Ishikawa (cell line): ENCODE data around the gene VWA7.

Source experiments
- CEBPB ChIP-seq: IDR thresholded peaks from 2 replicates; pipeline ENCODE4 v1.6.1; 2012
- CREB1 ChIP-seq: IDR thresholded peaks from 2 replicates; pipeline ENCODE4 v1.6.1; 2012; ENCODE audit warnings: low read depth
- EGR1 ChIP-seq: IDR thresholded peaks from 2 replicates; pipeline ENCODE4 v1.6.1; 2012
- EP300 ChIP-seq: IDR thresholded peaks from 2 replicates; pipeline ENCODE4 v1.6.1; 2012; ENCODE audit warnings: borderline replicate concordance
- FOXM1 ChIP-seq: IDR thresholded peaks from 2 replicates; pipeline ENCODE4 v1.6.1; 2012; ENCODE audit warnings: low read depth, borderline replicate concordance
- NFIC ChIP-seq: IDR thresholded peaks from 2 replicates; pipeline ENCODE4 v1.6.1; 2012
- RAD21 ChIP-seq: IDR thresholded peaks from 2 replicates; pipeline ENCODE4 v1.6.1; 2012; ENCODE audit warnings: low read depth
- REST ChIP-seq: IDR thresholded peaks from 2 replicates; pipeline ENCODE4 v1.6.1; 2012; ENCODE audit warnings: low read depth, mild to moderate bottlenecking
- TAF1 ChIP-seq: IDR thresholded peaks from 2 replicates; pipeline ENCODE4 v1.6.1; 2012; ENCODE audit warnings: low read depth, mild to moderate bottlenecking
- TCF12 ChIP-seq: IDR thresholded peaks from 2 replicates; pipeline ENCODE4 v1.6.1; 2012; ENCODE audit warnings: low read depth
- TEAD4 ChIP-seq: IDR thresholded peaks from 2 replicates; pipeline ENCODE4 v1.6.1; 2012
- USF1 ChIP-seq: IDR thresholded peaks from 2 replicates; pipeline ENCODE4 v1.6.1; 2012
- YY1 ChIP-seq: IDR thresholded peaks from 2 replicates; pipeline ENCODE4 v1.6.1; 2012; ENCODE audit warnings: low read depth
- ZBTB7A ChIP-seq: IDR thresholded peaks from 2 replicates; pipeline ENCODE4 v1.6.1; 2012; ENCODE audit warnings: low read depth
- TF ChIP-seq, protein P1 (sequence below): IDR thresholded peaks from 2 replicates; pipeline ENCODE4 v1.6.1; 2012

Gene VWA7

DNA sequence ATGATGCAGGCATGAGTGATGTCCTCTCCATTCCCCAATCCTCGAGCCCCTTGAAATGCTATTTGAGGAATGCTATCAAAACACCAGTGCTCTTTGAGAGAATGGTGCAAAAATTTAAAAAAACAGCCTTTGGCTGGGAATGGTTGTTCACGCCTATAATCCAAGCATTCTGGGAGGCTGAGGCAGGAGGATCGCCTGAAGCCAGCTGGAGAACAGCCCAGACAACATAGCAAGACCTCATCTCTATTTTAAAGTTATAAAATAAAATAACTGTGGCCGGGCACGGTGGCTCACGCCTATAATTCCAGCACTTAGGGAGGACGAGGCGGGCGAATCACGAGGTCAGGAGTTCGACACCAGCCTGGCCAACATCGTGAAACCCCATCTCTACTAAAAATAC lies 22.7 kb upstream of the VWA7 start:
- TF ChIP-seq CREB1, result no peak
- TF ChIP-seq EGR1, result no peak
- TF ChIP-seq TAF1, result no peak
- TF ChIP-seq, protein P1, sequence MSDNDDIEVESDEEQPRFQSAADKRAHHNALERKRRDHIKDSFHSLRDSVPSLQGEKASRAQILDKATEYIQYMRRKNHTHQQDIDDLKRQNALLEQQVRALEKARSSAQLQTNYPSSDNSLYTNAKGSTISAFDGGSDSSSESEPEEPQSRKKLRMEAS, result no peak
- TF ChIP-seq TEAD4, result no peak
- TF ChIP-seq YY1, result no peak
- no peak for TF ChIP-seq RAD21
- no peak for TF ChIP-seq TCF12
- no peak for TF ChIP-seq FOXM1
- no peak for TF ChIP-seq ZBTB7A
- TF ChIP-seq USF1, result no peak
- no peak for TF ChIP-seq REST
- TF ChIP-seq EP300, result no peak
- no peak for TF ChIP-seq NFIC

DNA sequence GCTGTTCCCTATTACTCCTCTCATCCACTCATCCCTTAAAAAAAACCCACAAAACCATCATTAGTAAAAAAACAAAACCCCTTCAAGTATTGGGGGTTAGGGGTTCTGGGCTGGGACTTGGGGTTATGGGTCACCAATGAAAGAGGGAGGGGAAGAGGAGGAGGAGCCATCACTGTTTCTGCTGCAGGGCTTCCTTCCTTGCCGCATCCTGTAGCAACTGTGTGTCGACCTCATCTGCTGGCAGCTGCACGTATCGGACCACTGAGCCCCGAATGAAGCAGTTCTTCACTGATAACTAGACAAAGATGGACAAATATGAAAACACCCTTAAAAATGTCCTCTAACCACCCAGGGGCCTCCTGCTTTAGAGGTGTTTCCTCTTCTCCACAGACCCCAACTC lies 20.5 kb upstream of the VWA7 start:
- TF ChIP-seq ZBTB7A (no peak), USF1 (no peak), TAF1 (no peak), CREB1 (no peak), YY1 (no peak), REST (no peak), TCF12 (no peak), TEAD4 (no peak), RAD21 (no peak), NFIC (no peak), FOXM1 (no peak), EGR1 (no peak), EP300 (no peak), CEBPB (no peak)
- TF ChIP-seq, protein P1, result no peak

GRCh38 chr6:31796993-31797385 lies 19.9 kb upstream of the VWA7 start:
- TF ChIP-seq TEAD4 (no peak), NFIC (no peak)

DNA sequence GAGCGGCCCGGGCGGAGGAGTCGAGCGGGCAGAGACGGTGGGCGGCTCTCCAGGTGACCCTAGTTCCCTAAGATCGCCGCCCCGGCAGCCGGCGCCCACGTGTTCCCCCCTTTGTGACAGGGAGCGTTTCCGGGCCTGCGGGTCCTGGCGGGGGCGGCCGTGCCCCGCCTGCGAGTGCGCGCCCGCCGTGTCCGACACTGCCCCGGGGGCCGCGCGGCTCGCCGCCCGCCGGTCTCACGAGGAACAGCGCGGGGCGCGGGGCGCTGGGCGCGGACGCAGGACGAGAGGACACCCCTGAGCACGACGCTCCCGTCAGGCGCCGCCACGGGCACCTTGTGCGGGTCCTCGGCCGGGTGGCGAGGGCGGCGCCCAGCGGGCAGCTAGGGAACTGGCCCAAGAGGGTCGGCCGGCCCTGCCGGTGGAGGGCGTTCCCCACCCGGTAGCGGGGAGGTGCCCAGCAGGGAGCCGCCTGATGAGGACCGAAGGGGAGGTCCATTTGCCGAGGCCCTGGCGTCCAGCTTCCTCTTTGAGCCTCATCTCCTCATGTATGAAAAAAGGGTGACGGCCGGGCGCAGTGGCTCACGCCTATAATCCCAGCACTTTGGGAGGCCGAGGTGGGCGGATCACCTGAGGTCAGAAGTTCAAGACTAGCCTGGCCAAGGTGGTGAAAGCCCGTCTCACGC lies 18.6 kb upstream of the VWA7 start, which contains the start of gene VARS1:
VARS1 (minus strand) TSS at position 137 of the 683 bp plus-strand sequence. CDS start 535 bp downstream, outside the sequence.
- TF ChIP-seq, protein P1, result peak; percentile 95
- TF ChIP-seq FOXM1, result no peak
- TF ChIP-seq EGR1, result peak; percentile 64; the same call in 1 of the 2 replicates
- peak; percentile 79 for TF ChIP-seq USF1
- TF ChIP-seq NFIC, result 0 out of 2 replicates have a peak, but pooled peaks have one; percentile 8
- TF ChIP-seq RAD21, result peak; percentile 72
- TF ChIP-seq REST, result no peak
- TF ChIP-seq TEAD4, result no peak; the same call in 1 of the 2 replicates
- peak; percentile 29; the same call in 1 of the 2 replicates for TF ChIP-seq EP300
- no peak for TF ChIP-seq CREB1
- no peak for TF ChIP-seq ZBTB7A
- no peak for TF ChIP-seq YY1
- TF ChIP-seq TCF12, result no peak
- no peak for TF ChIP-seq CEBPB
- peak; percentile 70 for TF ChIP-seq TAF1
